GM12891 (cell line): ENCODE measurements around the gene ACTC1.

Experiments used
- DNase-seq: peaks from one replicate; pipeline ENCODE4 v3.0.0; 2011; ENCODE audit warnings: low spot score; ENCODE audit not compliant: insufficient read length
- FAIRE-seq: peaks from 2 replicates; lab custom pipeline; 2011; peaks lifted over from hg19 to GRCh38; lab: Jason Lieb, UNC
- PAX5 ChIP-seq: IDR thresholded peaks from 2 replicates; pipeline ENCODE4 v1.6.1; 2011; ENCODE audit warnings: low read length, moderate library complexity, mild to moderate bottlenecking; ENCODE audit not compliant: insufficient read depth, severe bottlenecking
- POLR2A ChIP-seq: IDR thresholded peaks from 2 replicates; pipeline ENCODE4 v1.6.1; 2011; ENCODE audit warnings: low read depth, low read length, control low read depth
- POLR2AphosphoS5 ChIP-seq: IDR thresholded peaks from 2 replicates; pipeline ENCODE4 v1.6.1; 2011; ENCODE audit warnings: low read depth, low read length, control low read depth
- POU2F2 ChIP-seq: IDR thresholded peaks from 2 replicates; pipeline ENCODE4 v1.6.1; 2011; ENCODE audit warnings: low read depth, mild to moderate bottlenecking, control low read depth, low read length, moderate library complexity
- SPI1 ChIP-seq: IDR thresholded peaks from 2 replicates; pipeline ENCODE4 v1.6.1; 2011; ENCODE audit warnings: low read depth, low read length, control low read depth
- TAF1 ChIP-seq: IDR thresholded peaks from 2 replicates; pipeline ENCODE4 v1.6.1; 2011; ENCODE audit warnings: low read depth, low read length, control low read depth

ACTC1 gene

DNA sequence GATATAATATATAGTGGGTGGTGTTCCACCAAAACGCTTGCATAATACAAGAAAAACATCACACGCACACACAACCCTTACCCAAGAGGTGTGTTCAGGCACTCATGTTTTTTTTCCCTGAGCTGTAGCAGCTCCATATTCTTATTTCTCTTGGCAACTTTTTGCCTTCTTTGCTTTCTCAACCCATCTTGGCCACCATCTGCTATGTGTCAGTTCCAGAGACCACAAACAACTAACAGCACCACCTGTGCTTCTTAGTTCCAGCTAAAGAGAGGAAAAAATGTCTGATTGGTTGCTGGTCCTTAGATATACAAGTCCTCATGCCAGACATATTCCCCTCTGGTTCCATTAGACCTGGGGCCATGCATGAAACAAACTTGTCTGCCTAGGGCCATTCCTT lies 11.9 kb downstream of the ACTC1 start:
- FAIRE-seq (no peak), DNase-seq (no peak)
- TF ChIP-seq POU2F2 (no peak), PAX5 (no peak), POLR2A (no peak), POLR2AphosphoS5 (no peak), TAF1 (no peak), SPI1 (no peak)

DNA sequence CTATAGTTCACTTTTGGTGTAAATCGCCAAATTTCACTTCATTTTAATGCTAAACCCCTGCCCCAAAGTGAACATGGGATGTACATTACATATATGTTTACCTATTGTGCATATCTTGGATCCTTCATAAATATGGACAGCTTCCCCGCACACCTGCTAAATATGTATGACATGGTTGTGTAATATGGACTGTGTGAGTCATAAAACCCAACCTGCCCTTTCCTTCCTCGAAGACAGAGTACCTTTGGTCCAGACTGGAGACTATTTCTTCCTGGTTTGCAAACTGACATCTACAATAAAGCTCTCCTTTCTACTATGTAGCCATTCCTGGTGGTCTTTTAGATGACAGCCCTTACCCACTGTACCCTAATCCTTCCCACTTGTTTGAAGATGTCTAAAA lies 12.4 kb downstream of the ACTC1 start:
- FAIRE-seq (no peak), DNase-seq (no peak)
- TF ChIP-seq TAF1 (no peak), PAX5 (no peak), SPI1 (no peak), POLR2AphosphoS5 (no peak), POLR2A (no peak), POU2F2 (no peak)

DNA sequence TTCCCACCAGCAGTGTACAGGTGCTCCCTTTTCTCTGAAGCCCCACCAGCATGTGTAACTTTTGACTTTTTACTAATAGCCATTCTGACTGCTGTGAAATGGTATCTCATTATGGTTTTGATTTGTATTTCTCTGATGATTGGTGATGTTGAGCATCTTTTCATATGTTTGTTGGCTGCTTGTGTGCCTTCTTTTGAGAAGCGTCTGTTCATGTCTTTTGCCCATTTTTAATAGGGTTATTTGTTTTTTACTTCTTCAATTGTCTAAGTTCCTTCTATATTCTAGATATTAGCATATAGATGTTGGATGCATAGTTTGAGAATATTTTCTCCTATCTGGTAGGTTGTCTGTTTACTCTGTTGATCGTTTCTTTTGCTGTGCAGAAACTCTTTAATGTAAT lies 14.6 kb downstream of the ACTC1 start:
- TF ChIP-seq POLR2AphosphoS5 = no peak
- TF ChIP-seq TAF1 = no peak
- no peak for TF ChIP-seq POLR2A
- no peak for TF ChIP-seq PAX5
- no peak for TF ChIP-seq SPI1
- TF ChIP-seq POU2F2 = no peak
- FAIRE-seq (no peak), DNase-seq (no peak)

DNA sequence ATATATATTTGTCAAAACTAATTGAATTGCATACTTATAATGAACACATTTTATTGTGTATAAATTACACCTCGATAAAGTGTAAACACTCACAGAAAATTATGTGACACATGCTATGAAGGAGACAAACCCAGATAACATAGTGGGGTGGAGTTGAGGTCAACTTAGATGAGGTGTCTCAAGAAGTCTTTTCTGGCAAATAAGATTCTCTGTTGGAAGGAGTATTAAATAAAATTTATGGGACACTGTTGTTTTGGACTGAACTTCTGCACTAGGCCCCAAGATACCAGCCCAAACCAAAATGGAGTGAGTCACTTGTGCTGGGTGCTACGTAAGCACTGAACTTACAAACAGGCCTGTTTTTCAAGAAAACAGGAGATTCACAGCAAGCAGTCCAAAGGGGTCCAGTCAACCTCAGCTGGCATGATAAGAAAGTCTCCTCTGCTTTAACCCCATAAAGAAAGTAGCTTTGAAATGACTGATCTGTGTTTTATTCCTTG lies 18.7 kb downstream of the ACTC1 start:
- TF ChIP-seq PAX5 (no peak), TAF1 (no peak), SPI1 (no peak), POLR2A (no peak), POLR2AphosphoS5 (no peak), POU2F2 (no peak)
- DNase-seq = no peak
- no peak for FAIRE-seq

DNA sequence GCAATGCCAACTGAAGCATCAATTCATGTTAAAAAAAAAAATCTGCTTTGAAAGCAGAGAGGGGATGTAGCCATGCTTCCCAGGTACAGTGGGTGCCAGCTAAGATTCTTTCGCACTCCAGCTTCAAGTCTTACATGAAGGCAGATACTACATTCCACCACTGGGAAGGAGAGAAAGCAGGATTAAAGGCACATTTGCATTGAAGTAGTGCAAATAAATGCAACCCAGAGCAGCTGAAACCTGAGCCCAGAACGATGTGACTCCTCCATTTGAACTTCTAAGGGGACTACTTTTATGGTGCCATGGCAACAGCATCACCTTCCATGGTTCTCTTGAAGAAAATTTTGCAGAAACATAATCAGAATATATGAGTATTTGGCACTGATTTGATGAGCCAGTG lies 21.4 kb downstream of the ACTC1 start:
- no peak for FAIRE-seq
- no peak for DNase-seq
- TF ChIP-seq TAF1 (no peak), POLR2AphosphoS5 (no peak), POLR2A (no peak), PAX5 (no peak), POU2F2 (no peak), SPI1 (no peak)

DNA sequence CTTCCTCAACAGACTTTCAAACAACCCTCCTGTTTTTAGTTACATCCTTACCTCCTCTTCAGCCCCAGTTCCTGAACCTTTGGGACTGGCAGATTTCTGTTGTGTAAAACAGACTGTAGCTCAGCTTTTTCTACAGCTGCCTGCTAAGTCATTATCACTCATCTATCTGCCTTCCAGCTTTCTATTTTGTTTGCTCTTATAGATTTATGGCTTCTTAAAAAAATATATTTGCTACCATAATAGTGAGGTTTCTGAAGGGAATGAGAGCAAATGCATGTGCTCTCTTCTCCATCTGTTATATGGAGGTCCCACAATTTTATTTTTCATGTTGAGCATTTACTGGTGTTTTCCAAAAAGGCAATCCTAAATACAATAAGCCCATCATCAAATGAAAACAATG lies 22.3 kb downstream of the ACTC1 start:
- TF ChIP-seq POLR2A (no peak), PAX5 (no peak), POLR2AphosphoS5 (no peak), SPI1 (no peak), POU2F2 (no peak), TAF1 (no peak)
- FAIRE-seq = no peak
- DNase-seq = no peak

DNA sequence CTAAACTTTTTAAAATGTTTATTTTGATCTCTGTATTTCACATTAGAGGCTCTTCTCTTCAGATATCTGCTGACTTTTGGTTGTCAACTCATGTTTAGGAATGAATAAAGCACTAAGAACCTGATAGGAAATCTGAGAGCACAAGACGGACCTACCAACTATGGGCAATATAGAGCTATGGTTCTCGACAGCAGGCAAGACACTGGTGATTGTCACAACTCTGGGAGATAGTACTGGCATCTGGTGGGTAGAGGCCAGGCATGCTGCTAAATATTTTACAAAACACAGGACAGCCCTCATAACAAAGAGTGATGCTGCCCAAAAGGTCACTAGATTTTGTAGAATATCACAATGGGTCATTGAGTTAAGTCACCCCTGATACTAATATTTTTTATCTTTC lies 23.0 kb downstream of the ACTC1 start:
- FAIRE-seq = no peak
- no peak for DNase-seq
- TF ChIP-seq PAX5 = no peak
- TF ChIP-seq POLR2A = no peak
- no peak for TF ChIP-seq POLR2AphosphoS5
- no peak for TF ChIP-seq TAF1
- no peak for TF ChIP-seq POU2F2
- no peak for TF ChIP-seq SPI1

DNA sequence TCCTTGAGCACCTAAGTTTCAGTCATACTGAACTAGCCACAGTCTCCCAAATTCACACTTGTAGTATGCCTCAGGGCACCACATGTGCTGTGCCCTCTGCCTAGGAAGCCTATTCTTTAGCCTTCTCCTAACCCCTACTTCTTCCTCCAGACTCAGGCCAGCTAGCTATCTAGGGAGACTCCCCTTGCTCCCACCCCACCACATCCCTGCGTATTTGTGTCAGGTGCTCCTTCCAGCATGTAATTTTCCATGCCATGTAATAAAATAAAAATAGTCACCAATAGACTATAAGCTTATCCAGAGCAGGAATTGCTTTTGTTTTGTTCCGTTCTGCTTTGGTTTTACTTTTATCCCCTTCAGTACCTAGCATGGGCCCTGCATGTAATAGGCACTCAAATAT lies 25.6 kb downstream of the ACTC1 start:
- no peak for DNase-seq
- FAIRE-seq = no peak
- TF ChIP-seq POLR2A (no peak), POLR2AphosphoS5 (no peak), TAF1 (no peak), PAX5 (no peak), POU2F2 (no peak), SPI1 (no peak)

DNA sequence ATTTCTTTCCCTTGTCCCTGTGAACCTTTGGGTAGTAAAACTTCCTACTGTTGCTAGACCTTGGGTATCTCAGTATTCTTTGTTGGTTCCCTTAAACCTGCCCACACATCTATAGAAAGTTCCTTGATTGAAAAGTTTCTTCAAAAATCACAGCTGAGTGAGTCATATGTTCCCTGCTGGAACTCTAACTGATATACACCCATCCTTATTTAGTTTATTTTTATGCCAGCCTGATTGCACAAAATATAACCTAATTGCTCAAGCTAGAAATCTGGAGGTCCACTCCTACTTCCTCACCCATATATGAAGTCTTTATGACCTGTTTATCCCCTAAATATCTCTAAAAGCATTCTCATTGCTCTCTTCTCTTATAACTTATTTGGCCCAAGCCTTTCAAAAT lies 26.8 kb downstream of the ACTC1 start:
- DNase-seq (no peak), FAIRE-seq (no peak)
- TF ChIP-seq POLR2AphosphoS5 = no peak
- TF ChIP-seq POLR2A = no peak
- no peak for TF ChIP-seq TAF1
- TF ChIP-seq PAX5 = no peak
- no peak for TF ChIP-seq SPI1
- TF ChIP-seq POU2F2 = no peak

DNA sequence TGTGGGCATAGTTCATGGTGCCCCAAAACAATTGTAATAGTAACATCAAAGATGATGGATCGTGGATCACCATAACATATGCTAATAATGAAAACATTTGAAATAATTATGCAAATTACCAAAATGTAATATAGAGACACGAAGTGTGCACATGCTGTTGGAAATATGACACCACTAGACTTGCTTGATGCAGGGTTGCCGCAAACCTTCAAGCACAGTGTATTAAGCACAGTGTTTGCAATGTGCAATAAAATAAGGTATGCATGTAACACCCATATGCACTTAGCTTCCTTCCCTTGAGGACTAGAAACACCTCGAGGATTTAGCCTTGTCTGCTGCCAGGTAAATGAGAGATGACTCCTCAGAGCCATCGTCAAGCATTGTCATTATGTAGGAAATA lies 29.6 kb downstream of the ACTC1 start:
- no peak for DNase-seq
- TF ChIP-seq POLR2AphosphoS5 = no peak
- TF ChIP-seq POLR2A = no peak
- no peak for TF ChIP-seq POU2F2
- no peak for TF ChIP-seq TAF1
- TF ChIP-seq PAX5 = no peak
- TF ChIP-seq SPI1 = no peak
- FAIRE-seq = no peak

DNA sequence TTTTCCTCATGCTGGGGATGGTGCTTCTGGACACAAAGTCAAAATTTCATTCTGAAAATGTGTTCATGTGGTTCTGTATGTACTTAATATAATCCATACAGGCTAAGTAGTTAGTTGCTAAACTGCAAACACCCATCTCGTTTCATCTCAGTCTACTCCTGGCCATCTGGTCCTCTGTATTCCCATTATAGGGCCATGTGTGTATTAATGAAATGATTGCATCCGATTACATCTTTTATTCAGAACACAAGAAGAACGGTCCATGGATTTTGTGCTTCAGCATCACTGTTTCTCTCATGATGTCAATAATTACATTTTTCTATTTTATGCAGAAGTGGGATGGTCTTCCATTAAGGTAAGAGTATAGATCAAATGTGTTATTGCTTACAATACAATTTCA lies 34.4 kb downstream of the ACTC1 start:
- no peak for DNase-seq
- TF ChIP-seq TAF1 (no peak), SPI1 (no peak), POLR2A (no peak), POU2F2 (no peak)
- no peak for FAIRE-seq
